PC-9 (cell line): ENCODE data around the gene ISCA2. TPM values are rescaled to one million over a fixed set of nuclear protein-coding genes. Genes with fewer than 3 reads are reported as not detected.

Source experiments
- BruUV-seq: library from RNA; stranded (reverse); fragments of 400-500 nt; replicated peaks from 2 replicates; lab custom pipeline; 2021; lab: Mats Ljungman, UMichigan
- CTCF ChIA-PET: fragments of 300-600 bp; sonication (Branson Sonifier 250); formaldehyde crosslinking; loops from one replicate; lab custom pipeline; 2022; ENCODE audit warnings: antibody characterized with exemption; lab: Charles Lee
- POLR2A ChIA-PET: fragments of 300-600 bp; sonication (Branson Sonifier 250); formaldehyde crosslinking; loops from one replicate; lab custom pipeline; 2022; ENCODE audit warnings: antibody characterized with exemption; ENCODE audit not compliant: unreplicated experiment; lab: Charles Lee
- DNase-seq, 2 experiments: peaks; one replicate each; pipeline versions ENCODE4 v3.0.0 to v3.0.0-alpha.2; 2015 to 2022; ENCODE audit warnings: mixed read lengths in 1 of 2
- H2AFZ ChIP-seq: fragments of 200-600 bp; sonication (generic); 2 replicates; pipeline ENCODE4 v1.8.1; 2017; ENCODE audit warnings: antibody characterized with exemption
- H3F3A ChIP-seq: fragments of 200-600 bp; sonication (generic); 2 replicates; pipeline ENCODE4 v1.8.1; 2017; ENCODE audit warnings: antibody characterized with exemption, mild to moderate bottlenecking, low read depth; ENCODE audit not compliant: insufficient read depth
- H3K27ac ChIP-seq: fragments of 200-600 bp; sonication (generic); 2 replicates; pipeline ENCODE4 v1.6.1; 2016; ENCODE audit warnings: mixed run types
- H3K27me3 ChIP-seq: fragments of 200-600 bp; sonication (generic); 2 replicates; pipeline ENCODE4 v1.6.1; 2016; ENCODE audit warnings: low read depth, mixed run types; ENCODE audit not compliant: insufficient read depth
- H3K36me3 ChIP-seq: fragments of 200-600 bp; sonication (generic); 2 replicates; pipeline ENCODE4 v1.6.1; 2016; ENCODE audit warnings: low read depth, mixed run types
- H3K4me1 ChIP-seq: fragments of 200-600 bp; sonication (generic); replicated peaks from 2 replicates; pipeline ENCODE4 v1.6.1; 2016; ENCODE audit warnings: mixed run types; ENCODE audit not compliant: insufficient read depth
- H3K4me2 ChIP-seq: fragments of 200-600 bp; sonication (generic); 2 replicates; pipeline ENCODE4 v1.6.1; 2017; ENCODE audit warnings: mixed run types
- H3K4me3 ChIP-seq: fragments of 200-600 bp; sonication (generic); 2 replicates; pipeline ENCODE4 v1.6.1; 2016; ENCODE audit warnings: mixed run types
- H3K79me2 ChIP-seq: fragments of 200-600 bp; sonication (generic); 2 replicates; pipeline ENCODE4 v1.6.1; 2017; ENCODE audit warnings: low read depth, mixed run types
- H3K9me2 ChIP-seq: fragments of 200-600 bp; sonication (generic); 2 replicates; pipeline ENCODE4 v1.8.1; 2017; ENCODE audit warnings: mild to moderate bottlenecking; ENCODE audit not compliant: insufficient read depth
- H3K9me3 ChIP-seq: fragments of 200-600 bp; sonication (generic); 2 replicates; pipeline ENCODE4 v1.8.1; 2016; ENCODE audit warnings: low read depth; ENCODE audit not compliant: insufficient read depth
- H4K20me1 ChIP-seq: fragments of 200-600 bp; sonication (generic); 2 replicates; pipeline ENCODE4 v1.8.1; 2017; ENCODE audit not compliant: insufficient read depth
- EZH2 ChIP-seq: fragments of 200-600 bp; sonication (generic); IDR thresholded peaks from 2 replicates; pipeline ENCODE4 v1.8.0; 2017; ENCODE audit warnings: antibody characterized with exemption, low read depth
- intact Hi-C: fragments of 100-400 bp; cut with micrococcal nuclease; formaldehyde crosslinking; loops from one replicate; pipeline ENCODE4 v1.10.0; 2022; ENCODE audit not compliant: unreplicated experiment
- total RNA-seq: library from RNA; stranded (reverse); gene quantifications from 2 replicates; pipeline ENCODE4 v1.2.3, GENCODE V29; 2021
- TF ChIP-seq, protein P1 (sequence below): fragments of 200-600 bp; sonication (generic); conservative IDR thresholded peaks from 2 replicates; pipeline ENCODE4 v1.6.1; 2017; ENCODE audit warnings: mixed run types, antibody characterized with exemption, mild to moderate bottlenecking, moderate library complexity

The ISCA2 gene
- total RNA-seq, 1 experiment from 2014 or later = 86.5 TPM

GRCh38 chr14:74516451-74517160, 23.0 kb downstream of the ISCA2 start:
- Histone ChIP-seq H3K9me2 (no peaks in the 10 kb centered on the region), H3F3A (no peaks in the 10 kb centered on the region), H3K4me1 (peaks cover 8% of the 10 kb centered on the region; the same call in 1 of the 2 replicates), H3K79me2 (no peaks in the 10 kb centered on the region), H3K36me3 (peaks cover 19% of the 10 kb centered on the region; the same call in 1 of the 2 replicates), H3K9me3 (no peaks in the 10 kb centered on the region), H4K20me1 (no peaks in the 10 kb centered on the region), H2AFZ (no peak overlapping the region), H3K27ac (no peak overlapping the region), H3K4me2 (no peak overlapping the region), H3K4me3 (no peak overlapping the region), H3K27me3 (no peaks in the 10 kb centered on the region)
- ChIA-PET POLR2A (interaction anchor here (0.6 to 0.9 kb wide), 3 partner anchors 50 to 883 kb away, joined by 3 to 7 read pairs (median 5); no protein-coding TSS in a partner anchor), CTCF (interaction anchor here (0.5 kb wide), 1 partner anchor 17 kb away, joined by 3 read pairs; no protein-coding TSS in a partner anchor)
- intact Hi-C loops = no loop called here
- TF ChIP-seq EZH2 = no peak
- TF ChIP-seq, protein P1, sequence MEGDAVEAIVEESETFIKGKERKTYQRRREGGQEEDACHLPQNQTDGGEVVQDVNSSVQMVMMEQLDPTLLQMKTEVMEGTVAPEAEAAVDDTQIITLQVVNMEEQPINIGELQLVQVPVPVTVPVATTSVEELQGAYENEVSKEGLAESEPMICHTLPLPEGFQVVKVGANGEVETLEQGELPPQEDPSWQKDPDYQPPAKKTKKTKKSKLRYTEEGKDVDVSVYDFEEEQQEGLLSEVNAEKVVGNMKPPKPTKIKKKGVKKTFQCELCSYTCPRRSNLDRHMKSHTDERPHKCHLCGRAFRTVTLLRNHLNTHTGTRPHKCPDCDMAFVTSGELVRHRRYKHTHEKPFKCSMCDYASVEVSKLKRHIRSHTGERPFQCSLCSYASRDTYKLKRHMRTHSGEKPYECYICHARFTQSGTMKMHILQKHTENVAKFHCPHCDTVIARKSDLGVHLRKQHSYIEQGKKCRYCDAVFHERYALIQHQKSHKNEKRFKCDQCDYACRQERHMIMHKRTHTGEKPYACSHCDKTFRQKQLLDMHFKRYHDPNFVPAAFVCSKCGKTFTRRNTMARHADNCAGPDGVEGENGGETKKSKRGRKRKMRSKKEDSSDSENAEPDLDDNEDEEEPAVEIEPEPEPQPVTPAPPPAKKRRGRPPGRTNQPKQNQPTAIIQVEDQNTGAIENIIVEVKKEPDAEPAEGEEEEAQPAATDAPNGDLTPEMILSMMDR = no peak
- peak in 1 of 2 experiments; percentile 86 for DNase-seq
- BruUV-seq = no TSS peak

GRCh38 chr14:74517731-74518130, 24.2 kb downstream of the ISCA2 start:
- H3K27me3 ChIP-seq = no peaks in the 10 kb centered on the region
- intact Hi-C loops = no loop called here
- H3K9me2 ChIP-seq = no peaks in the 10 kb centered on the region
- H3K36me3 ChIP-seq = peaks cover 22% of the 10 kb centered on the region; the same call in 1 of the 2 replicates
- no peaks in the 10 kb centered on the region for H3F3A ChIP-seq
- H3K79me2 ChIP-seq = no peaks in the 10 kb centered on the region
- H3K9me3 ChIP-seq = no peaks in the 10 kb centered on the region
- no peak overlapping the region for H3K27ac ChIP-seq
- CTCF ChIA-PET = no interaction called here
- no peak overlapping the region for H2AFZ ChIP-seq
- TF ChIP-seq, protein P1 = no peak
- no peak for TF ChIP-seq EZH2
- no peak overlapping the region for H3K4me2 ChIP-seq
- no peak overlapping the region for H3K4me3 ChIP-seq
- peaks cover 8% of the 10 kb centered on the region; the same call in 1 of the 2 replicates for H3K4me1 ChIP-seq
- no peaks in the 10 kb centered on the region for H4K20me1 ChIP-seq
- POLR2A ChIA-PET = interaction anchor here (1.1 kb wide), 1 partner anchor 24 kb away, joined by 4 read pairs; the partner anchor contains the start of genes ISCA2 and NPC2
- no TSS peak for BruUV-seq
- DNase-seq = no peak

GRCh38 chr14:74518221-74518620, 24.7 kb downstream of the ISCA2 start:
- POLR2A ChIA-PET = interaction anchor here (1.1 kb wide), 1 partner anchor 25 kb away, joined by 4 read pairs; the partner anchor contains the start of genes ISCA2 and NPC2
- no peak overlapping the region for H3K4me3 ChIP-seq

More at GRCh38 chr14:74518221-74518620, 24.7 kb downstream of the ISCA2 start:
- intact Hi-C loops = no loop called here
- Histone ChIP-seq H3F3A (no peaks in the 10 kb centered on the region), H3K27ac (no peak overlapping the region), H3K27me3 (no peaks in the 10 kb centered on the region), H3K9me2 (no peaks in the 10 kb centered on the region), H3K36me3 (peaks cover 18% of the 10 kb centered on the region; the same call in 1 of the 2 replicates), H3K79me2 (no peaks in the 10 kb centered on the region), H4K20me1 (no peaks in the 10 kb centered on the region), H2AFZ (no peak overlapping the region), H3K9me3 (no peaks in the 10 kb centered on the region), H3K4me2 (no peak overlapping the region), H3K4me1 (peaks cover 8% of the 10 kb centered on the region; the same call in 1 of the 2 replicates)
- no TSS peak for BruUV-seq
- no peak for DNase-seq
- CTCF ChIA-PET = no interaction called here
- TF ChIP-seq, protein P1 = no peak
- TF ChIP-seq EZH2 = no peak
